ENCODE data around the gene GCSAM.

GCSAM gene

GRCh38 chr3:112128843-112129727 lies 4.0 kb downstream of the GCSAM start:
- TF ChIP-seq CTCF (IDR thresholded peaks at IDR 0.05; ENCODE audit: unreplicated experiment in 3 of 3): no peak
- no peaks in the 10 kb centered on the region for H3K27me3 Mint-ChIP-seq (ENCODE audit: low read depth)
- peaks cover 51% of the 10 kb centered on the region for H3K4me1 Mint-ChIP-seq
- H3K9me3 Mint-ChIP-seq: no peaks in the 10 kb centered on the region
- no peaks in the 10 kb centered on the region for H3K36me3 Mint-ChIP-seq (ENCODE audit: low read depth)
- no peak overlapping the region for H3K4me3 Mint-ChIP-seq
- H3K27ac Mint-ChIP-seq: peak overlapping the region in 2 of 3 experiments; percentile 16

GRCh38 chr3:112127522-112128494 lies 5.2 kb downstream of the GCSAM start:
- Mint-ChIP-seq H3K27me3 (ENCODE audit: low read depth) (no peaks in the 10 kb centered on the region), H3K4me1 (peaks cover 51% of the 10 kb centered on the region), H3K36me3 (ENCODE audit: low read depth) (no peaks in the 10 kb centered on the region), H3K9me3 (no peaks in the 10 kb centered on the region), H3K27ac (peak overlapping the region; percentile 16 to 89 (median 51)), H3K4me3 (no peak overlapping the region)
- TF ChIP-seq CTCF (IDR thresholded peaks at IDR 0.05; ENCODE audit: unreplicated experiment in 3 of 3): no peak

GRCh38 chr3:112126511-112126911 lies 6.5 kb downstream of the GCSAM start:
- peak overlapping the region; percentile 75 to 89 (median 76) for H3K27ac Mint-ChIP-seq
- H3K4me3 Mint-ChIP-seq: peak overlapping the region in 1 of 3 experiments; percentile 21
- peaks cover 51% of the 10 kb centered on the region for H3K4me1 Mint-ChIP-seq
- no peaks in the 10 kb centered on the region for H3K36me3 Mint-ChIP-seq (ENCODE audit: low read depth)
- TF ChIP-seq CTCF (IDR thresholded peaks at IDR 0.05; ENCODE audit: unreplicated experiment in 3 of 3): no peak
- H3K27me3 Mint-ChIP-seq (ENCODE audit: low read depth): no peaks in the 10 kb centered on the region
- no peaks in the 10 kb centered on the region for H3K9me3 Mint-ChIP-seq

- peak overlapping the region; percentile 75 to 89 (median 76) for H3K27ac Mint-ChIP-seq
- H3K4me3 Mint-ChIP-seq: peak overlapping the region in 1 of 3 experiments; percentile 9
- peaks cover 55% of the 10 kb centered on the region for H3K4me1 Mint-ChIP-seq
- no peaks in the 10 kb centered on the region for H3K27me3 Mint-ChIP-seq (ENCODE audit: low read depth)
- H3K9me3 Mint-ChIP-seq: no peaks in the 10 kb centered on the region
- no peak for TF ChIP-seq CTCF (IDR thresholded peaks at IDR 0.05; ENCODE audit: unreplicated experiment in 3 of 3)
- no peaks in the 10 kb centered on the region for H3K36me3 Mint-ChIP-seq (ENCODE audit: low read depth)
Observed at GRCh38 chr3:112124907-112125607, 8.0 kb downstream of the GCSAM start.

- H3K4me1 Mint-ChIP-seq: peaks cover 46% of the 10 kb centered on the region
- H3K36me3 Mint-ChIP-seq (ENCODE audit: low read depth): peaks cover 8% of the 10 kb centered on the region
- no peak for TF ChIP-seq CTCF (IDR thresholded peaks at IDR 0.05; ENCODE audit: unreplicated experiment in 3 of 3)
- H3K4me3 Mint-ChIP-seq: no peak overlapping the region
- no peaks in the 10 kb centered on the region for H3K9me3 Mint-ChIP-seq
- H3K27ac Mint-ChIP-seq: no peak overlapping the region
- H3K27me3 Mint-ChIP-seq (ENCODE audit: low read depth): peaks cover 3% of the 10 kb centered on the region
Observed at GRCh38 chr3:112123548-112123947, 9.5 kb downstream of the GCSAM start.
